Renal pelvis (tissue), 4 donors: ENCODE data around the gene KLF2. TPM values are rescaled to one million over a fixed set of nuclear protein-coding genes. Genes with fewer than 3 reads are reported as not detected.
"Not testable (repeated sequence)": the region's sequence is repeated elsewhere in the genome, so short reads cannot be mapped to it uniquely, and the experiment has no call there.

ENCODE experiments used
- DNase-seq: peaks from one replicate; pipeline ENCODE4 v3.0.0-alpha.2; 2013
- polyA plus RNA-seq, 3 donors: library from polyadenylated mRNA; unstranded; fragments of 120-200 nt; gene quantifications; one replicate each; pipeline ENCODE4 v1.2.1, GENCODE V29; 2013; ENCODE audit not compliant: insufficient read length in 3 of 3

KLF2 gene
- polyA plus RNA-seq, 3 donors, result 18.5 to 39.4 (median 24.7) TPM

DNA sequence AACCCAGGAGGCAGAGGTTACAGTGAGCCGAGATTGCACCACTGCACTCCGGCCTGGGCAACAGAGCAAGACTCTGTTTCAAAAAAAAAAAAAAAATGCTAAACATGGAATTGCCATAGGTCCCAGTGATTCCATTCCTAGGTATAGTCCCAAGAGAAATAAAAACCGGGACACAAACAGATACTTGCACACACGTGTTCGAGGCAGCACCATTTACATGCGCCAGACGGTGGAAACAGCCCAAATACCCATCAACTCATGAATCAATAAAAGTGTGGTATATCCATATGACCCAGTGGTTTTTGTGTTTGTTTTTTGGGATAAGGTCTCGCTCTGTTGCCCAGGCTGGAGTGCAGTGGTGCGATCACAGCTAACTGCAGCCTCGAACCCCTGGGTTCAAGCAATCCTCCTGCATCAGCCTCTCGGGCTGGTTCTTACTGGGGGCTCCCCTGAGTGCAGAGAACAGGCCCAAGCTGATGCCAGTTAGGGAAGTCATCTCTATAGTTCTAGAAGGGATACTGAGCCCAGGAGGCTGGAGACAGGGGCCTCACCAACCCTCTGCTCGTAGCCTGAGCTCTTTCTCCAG is 8.5 kb downstream of the KLF2 start:
- DNase-seq, result no peak

DNA sequence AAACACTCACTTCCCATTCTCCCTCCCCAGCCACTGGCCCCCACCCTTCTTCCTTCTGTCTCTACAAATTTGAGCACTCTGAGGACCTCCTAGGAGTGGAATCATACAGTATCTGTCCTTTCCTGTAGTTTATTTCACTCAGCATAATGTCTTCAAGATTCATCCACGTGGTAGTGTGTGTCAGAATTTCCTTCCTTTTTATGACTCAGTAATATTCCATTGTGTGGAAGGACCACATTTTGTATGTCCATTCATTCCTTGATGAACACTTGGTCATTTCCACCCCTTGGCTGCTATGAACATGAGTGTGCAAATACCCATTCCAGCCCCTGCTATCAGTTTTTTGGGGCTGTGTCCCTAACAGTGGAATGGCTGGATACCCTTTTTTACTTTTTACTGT is 9.8 kb downstream of the KLF2 start:
- DNase-seq, result no peak

DNA sequence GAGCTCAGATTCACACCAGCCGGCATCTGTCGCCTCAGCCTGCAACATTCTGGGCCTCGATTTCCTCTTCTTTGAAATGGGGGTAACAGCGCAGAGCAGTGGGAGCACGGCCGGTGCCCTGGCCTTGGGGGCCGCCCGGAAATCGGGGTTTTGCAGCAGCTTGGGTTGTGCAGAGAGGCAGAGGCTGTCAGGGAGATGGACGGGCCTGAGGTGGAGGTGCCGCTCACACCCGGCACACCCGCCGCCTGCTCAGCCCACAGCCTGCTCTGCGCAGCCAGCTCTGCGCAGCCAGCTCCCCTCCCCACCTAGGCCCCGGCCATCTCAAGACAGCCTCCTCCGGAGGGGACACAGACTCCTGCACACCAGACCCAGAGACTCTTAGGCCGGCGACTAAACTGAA is 10.6 kb downstream of the KLF2 start:
- DNase-seq, result no peak

DNA sequence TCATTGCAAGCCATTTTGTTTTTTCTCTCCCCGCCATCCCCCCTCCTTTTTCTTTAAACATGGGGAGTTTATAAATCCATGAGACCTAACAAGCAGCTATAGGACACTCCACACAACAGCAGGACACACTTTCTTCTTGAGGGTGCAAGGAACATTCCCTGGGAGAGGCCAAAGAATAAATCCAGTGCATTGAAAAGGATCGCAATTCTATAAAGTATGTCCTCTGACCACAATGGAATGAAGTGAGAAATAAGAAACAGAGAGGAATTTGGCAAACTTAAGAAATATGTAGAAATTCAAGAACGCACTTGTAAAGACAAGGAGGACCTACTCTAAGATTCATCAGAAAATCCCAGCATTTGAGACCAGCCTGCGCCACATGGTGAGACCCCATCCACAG is 11.9 kb downstream of the KLF2 start:
- DNase-seq, result no peak

DNA sequence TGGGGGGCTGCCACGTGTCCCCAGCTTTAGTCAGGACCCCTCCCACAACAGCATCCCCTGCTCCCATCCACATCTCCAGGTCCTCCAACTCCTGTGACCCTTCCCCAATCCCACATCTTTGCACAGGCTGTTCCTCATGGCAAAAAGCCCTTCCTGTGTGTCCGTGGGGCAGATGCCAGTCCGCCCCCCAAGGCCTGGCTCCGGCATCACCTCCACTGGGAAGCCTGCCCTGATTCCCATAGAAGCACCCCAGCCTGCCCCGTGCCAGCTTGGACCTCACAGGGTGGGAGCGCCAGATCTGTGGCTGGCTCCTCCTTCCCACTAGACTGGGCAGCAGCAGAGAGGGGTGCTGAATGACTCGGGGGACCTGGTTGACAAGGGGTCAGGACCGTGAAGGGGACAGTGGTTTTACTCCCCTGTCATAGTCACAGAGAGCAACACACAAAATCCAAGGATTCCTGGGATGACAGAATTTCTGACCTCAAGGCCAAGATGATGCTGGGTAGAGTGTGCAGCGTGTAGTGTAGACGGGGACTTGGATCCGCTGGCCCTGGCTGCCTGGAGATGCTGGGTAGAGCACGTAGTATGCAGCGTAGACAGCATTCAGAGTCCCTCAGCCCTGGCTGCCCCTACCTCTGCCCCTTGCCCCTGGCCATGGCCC is 13.3 kb downstream of the KLF2 start:
- no peak for DNase-seq

DNA sequence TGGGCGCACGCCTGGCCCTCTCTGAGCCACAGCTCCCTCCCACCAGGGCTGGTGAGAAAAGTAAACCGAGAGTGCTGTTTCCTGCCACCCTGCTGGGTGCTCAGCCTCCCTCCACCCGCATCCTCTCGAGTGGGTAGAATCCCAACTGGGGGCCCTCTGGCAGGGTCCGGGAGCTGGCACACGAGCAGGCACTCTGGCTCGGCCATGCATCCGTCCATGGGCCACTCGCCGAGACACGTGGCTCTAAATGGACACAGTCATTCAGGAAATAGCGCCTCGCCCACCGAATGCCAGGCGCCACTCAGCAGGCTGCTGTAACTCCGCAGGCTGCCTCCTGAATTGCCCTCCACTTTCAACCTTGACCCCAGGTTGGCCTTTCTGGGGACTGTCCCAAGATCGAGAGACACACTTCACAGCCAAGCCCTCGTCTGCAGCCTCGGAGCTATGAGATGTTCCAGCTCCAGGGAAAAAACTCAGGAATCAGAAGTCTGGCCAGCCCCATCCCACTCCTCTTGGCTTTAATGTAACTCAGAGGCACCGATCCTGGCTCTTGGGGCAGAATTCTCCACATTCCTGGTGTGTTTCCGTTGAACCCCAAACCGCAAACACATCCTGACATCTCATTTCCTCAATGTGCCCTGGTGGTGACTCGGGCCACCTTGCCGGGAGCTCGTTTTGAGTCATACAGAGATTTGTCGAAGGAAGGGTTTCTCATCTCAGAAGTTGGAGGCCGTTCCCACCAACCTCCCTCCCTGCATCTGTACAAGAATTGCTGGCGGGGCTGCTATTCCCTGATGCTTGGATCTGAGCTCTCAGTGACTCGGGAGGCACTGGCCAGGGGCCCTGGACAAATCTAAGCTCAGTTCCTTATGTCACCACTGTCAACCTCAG is 14.1 kb downstream of the KLF2 start:
- DNase-seq, result no peak

DNA sequence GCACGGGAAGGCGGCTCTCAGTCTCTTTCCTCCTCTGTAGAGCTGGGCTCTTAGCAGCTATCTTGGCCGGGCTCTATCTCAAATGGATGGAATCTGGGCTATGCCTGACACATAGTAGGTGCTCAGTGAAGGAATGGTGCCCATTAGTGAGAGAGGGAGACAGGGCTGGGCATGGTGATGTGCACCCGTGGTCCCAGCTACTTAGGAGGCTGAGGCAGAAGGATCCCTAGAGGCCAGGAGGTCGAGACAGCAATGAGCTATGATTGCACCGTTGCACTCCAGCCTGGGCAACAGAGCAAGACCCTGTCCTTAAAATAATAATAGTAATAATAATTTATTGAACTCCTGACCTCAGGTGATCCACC is 14.7 kb downstream of the KLF2 start:
- no peak for DNase-seq

DNA sequence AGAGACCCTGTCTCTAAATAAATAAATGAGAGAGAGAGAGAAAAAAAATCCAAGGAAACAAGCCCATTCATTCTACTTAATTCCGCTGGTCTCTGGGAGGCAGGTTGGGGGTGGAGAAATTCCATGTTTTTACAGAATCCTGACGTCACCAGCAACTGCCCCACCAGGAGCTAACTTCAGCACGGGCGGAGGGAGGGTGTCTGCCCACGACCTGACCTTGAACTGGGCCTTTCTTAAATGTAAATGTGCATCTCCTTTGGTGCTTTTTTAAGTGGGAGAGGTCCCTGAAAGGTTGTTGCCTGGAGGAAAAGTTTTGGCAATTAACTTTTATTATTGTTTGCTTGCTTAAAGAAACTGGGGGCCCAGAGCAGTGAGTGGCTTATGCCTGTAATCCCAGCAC is 15.5 kb downstream of the KLF2 start:
- no peak for DNase-seq

DNA sequence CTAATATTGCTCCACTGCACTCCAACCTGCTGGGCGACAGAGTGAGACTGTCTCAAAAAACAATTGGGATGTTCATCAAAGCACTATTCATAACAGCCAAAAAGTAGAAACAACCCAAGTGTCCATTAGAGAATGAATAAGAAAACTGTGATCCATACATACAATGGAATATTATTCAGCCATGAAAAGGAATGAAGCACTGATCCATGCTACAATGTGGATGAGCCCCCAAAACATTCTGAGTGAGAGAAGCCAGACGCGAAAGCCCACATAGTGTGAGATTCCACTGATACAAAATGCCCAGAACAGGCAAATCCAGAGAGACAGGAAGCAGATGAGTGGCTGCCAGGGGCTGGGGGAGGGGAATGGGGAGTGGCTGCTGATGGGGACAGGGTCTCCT is 16.0 kb downstream of the KLF2 start:
- no peak for DNase-seq

DNA sequence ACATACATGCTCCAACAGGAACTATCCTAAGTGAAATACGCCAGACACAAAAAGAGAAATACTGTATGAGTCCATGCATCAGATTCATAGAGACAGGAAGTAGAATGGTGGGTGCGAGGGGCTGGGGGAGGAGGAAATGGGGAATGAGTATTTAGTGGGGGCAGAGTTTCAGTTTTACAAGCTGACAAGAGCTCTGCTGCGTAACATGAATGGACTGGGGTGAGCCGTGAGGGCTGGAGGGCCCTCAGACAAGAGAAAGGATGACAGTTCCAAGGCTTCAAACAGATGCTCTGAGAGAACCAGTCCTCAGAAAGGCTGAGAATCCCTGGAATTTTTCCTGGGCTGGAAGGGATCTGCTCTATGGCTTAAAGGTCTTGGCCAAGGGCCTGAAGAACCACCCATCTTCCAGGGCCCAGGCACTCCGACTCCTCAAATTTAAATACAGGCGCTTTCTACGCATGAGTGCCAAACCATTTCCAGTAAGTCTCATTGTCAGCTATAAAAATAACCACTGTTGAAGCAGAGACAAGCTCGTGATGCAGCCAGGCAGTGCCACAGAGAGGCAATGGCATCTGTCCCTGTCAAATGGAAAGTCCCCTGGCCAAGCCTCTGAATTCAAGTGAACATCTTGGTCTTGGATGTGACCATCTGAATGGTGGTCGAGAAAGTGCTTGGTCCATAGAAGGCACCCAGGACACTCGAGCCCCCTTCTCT is 17.5 kb downstream of the KLF2 start:
- no peak for DNase-seq

DNA sequence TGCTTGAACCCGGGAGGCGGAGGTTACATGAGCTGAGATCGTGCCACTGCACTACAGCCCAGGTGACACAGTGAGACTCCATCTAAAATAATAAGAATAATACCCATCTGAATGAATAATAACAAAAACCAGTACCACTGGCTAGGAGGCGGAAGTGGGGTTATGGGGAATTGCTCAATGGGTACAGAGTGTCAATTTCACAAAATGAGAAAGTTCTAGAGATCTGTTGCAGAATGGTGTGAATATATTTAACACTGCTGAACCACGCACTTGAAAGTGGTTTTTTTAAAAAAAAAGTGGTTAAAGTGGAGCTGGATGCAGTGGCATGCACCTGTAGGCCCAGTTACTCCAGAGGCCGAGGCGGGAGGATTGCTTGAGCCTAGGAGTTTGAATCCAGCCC is 18.5 kb downstream of the KLF2 start:
- no peak for DNase-seq

DNA sequence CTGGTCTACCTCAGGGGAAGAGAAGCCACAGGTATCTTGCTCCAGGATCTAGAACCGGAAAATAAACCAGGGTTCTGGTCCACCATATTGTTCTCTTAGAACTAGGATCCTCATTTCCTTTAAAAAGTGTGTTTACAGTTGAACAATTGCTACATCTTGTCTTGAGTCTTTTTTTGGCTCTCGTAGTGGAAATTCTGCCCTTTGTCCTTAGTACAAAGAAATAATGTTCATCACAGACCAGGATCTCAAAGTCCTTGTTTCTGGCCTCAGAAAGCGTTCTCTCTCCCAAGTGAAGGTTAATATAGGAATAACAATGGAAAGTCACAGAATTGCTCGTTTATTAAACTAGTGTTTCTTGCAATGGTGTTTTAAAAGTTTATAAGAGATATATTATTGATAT is 20.8 kb downstream of the KLF2 start:
- no peak for DNase-seq

DNA sequence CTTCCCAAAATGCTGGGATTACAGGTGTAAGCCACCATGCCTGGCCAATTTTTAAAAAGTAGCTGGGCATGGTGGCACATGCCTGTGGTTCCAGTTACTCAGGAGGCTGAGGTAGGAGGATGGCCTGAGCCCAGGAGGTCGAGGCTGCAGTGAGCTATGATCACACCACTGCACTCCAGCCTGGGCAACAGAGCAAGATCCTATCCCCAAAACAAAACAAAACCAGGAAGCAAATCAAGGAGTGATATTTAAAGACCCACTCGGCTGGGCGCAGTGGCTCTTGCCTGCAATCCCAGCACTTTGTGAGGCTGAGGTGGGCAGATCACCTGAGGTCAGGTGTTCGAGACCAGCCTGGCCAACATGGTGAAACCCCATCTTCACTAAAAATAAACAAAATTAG is 22.5 kb downstream of the KLF2 start:
- not testable (repeated sequence) for DNase-seq

DNA sequence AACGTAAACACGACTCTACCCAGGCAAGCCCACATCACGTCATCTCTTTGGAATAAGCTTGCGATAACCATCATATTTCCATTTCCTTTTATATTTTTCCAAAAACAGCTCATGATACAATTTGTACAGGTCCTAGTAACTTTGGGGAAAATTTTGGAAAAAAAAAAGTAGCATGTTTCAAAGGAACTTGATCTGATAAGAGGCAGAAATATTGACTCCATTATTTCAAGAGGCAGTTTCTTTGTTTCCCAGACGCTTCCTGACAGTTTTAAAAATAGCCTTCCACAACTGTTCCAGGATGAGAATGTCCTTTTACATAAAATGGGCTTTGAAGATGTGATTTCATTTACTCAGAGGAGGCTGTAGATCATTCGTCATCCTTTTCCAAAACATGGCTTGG is 23.1 kb downstream of the KLF2 start:
- no peak for DNase-seq

DNA sequence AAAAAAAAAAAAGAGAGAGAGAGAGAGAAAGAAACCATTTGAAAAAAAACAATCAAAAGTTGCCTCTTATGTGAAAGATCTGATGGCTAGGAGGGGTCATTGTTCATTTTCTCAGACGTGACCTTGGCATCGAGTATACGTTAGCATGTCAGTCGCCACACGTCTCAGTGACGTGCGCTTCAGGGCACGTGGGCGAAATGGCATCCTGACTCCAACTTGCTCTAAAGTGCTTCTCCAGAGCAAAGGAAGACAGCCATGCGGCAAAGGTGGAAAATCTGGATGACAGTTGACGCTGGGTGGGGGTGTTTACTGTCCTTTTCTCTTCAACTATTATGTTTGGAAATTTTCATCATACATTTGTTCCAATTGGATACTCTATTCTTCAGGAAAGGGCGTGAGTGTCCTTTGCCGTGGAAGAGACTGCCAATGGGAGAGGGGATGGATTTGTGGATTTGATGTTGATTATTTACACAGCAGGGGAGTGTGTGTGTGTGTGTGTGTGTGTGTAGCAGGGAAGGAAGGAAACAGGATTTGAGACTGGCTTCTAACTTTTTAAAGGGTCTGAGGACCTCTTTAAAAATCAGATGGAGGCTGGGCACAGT is 25.0 kb downstream of the KLF2 start:
- DNase-seq, result no peak

DNA sequence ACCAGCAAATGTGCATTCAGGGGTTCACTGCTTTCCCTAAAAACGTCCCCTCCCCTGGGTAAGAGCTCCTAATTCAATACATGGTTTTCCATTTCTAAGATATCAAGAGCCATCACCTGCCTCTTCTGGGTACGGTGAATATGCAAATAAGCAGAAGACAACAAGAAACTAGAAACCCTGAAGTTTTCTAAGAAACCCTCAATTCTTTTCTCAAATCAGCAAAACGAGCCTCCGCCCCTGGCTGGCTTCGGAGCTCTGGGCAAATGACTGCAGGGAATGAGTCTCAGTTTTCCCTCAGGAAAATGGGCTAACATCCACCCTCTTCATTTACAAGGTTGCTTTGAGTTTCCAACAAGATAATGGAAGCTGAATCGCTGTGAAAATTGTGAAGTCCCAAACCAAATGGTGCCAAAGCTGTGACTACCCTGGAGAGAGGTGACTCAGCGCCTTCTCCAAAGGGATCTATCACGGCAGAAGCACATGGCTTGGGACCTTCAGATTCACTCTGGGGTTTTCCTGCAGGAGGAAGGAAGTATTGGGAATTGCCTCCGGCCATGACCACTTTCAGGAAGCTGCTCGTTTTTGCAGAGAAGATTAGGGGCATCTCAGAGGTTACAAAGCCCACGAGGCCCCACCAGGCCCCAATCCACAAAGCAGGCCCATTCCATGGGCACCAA is 26.6 kb downstream of the KLF2 start:
- no peak for DNase-seq

DNA sequence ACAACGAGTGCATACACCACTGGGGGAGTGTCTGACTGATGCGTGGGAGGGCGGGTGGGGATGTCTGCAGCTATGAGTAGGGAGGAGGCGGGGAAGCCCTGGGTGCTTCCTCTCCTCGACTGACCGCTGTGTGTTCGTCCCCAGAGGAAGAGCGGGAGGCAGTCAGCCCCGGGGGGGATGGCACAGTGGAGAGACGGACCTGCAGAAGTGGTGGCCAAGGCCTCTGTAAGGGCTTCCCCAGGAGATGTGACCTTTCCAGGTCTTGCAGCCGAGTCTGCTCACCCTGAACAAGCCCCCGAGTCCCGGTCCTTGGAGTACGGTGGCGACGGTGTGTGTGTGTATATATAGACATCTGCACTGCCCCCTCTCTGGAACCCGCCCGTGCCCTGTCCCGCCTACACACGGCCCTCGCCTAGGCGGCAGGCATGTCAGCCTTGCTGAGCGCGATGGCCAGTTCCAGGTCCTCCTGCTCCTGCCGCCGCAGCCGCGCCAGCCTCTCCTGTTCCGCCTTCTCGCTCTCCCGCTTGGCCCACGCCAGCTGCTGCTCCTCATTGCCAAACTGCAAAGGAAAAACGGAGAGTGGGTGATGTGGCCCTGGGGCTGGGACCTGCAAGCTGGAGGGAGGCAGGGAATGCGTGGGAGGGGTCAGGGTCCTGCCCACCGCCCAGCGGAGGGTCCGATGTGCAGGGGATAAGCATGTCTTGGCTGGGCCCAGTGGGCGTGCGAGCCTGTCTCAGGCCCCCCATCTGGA is 30.8 kb downstream of the KLF2 start:
- DNase-seq, result no peak

DNA sequence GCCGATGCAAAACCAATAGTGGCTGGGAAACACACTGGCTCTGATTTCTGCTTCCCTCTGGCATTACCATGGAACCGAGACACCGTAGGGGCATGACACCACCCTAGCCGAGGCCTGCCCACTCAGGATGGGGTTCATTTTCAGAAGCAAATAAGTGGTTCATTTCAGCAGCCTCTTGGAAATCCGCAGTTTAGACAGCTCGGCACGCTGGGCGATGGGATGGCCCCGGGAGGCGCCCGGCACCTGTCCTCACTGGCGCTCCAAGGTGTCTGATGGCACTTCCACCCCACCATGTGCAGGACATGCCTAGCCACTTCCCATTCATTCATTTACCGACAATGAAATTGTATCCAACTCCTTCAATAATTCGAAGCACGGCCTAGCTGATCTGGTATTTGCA is 33.8 kb downstream of the KLF2 start:
- no peak for DNase-seq

DNA sequence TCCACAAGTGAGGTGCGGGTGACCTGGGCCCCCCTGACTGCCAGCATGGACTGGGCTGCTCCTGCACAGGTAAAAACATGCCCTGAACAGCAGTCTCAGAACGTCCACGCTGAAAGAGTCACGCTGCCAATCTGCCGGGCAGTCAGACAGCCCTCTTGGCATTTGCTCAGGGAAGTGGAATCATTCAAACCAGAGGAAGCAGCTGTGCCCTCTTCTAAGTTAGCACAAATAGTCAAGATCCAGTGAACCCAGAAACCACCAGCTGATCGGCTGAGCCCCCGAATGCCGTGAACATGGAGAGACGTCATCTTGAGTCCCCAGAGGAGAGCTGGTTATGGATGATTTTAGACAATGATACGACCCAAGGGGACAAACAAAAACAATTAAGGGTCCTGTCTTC is 34.4 kb downstream of the KLF2 start:
- no peak for DNase-seq

DNA sequence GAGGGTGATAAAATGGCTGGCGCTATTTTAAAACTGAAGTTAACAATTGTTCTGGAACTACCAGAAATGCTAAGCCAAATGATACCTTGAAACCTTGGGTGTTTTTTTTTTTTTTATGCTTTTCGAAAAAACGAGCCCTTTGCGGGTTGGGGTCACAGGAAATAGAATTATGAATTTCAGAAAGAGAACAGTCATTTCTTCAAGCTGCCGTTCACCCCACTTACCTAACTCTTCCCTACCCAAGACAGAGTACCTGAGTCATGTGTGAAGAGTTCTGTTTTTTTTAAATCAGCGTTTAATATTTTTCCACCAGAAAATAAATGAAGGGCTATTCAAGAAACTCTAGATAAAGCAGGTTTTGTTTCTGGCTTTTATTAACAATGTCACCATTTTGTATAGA is 35.3 kb downstream of the KLF2 start:
- no peak for DNase-seq

DNA sequence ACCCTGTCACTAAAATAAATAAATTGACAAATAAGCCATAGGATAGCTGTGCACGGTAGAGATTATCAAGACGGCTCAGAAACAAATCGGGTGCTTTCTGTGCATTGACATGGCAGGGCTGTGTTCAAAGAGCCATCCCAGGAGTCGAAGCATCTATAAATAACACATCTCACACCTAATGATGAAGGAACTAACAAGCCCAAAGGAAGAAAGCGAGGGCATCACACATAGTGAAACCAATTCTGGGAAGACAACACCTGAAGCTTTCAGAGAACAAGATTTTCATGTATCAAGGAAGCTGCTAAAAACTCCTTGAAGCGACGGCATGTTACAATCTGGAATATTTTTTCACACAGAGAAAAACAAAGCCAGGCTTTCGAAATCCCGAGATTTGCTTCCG is 36.1 kb downstream of the KLF2 start:
- DNase-seq, result no peak
